Sigmoid colon (tissue), 7 donors: Measurements from ENCODE around the gene NOS1AP. TPM values are rescaled to one million over a fixed set of nuclear protein-coding genes. Genes with fewer than 3 reads are reported as not detected.

Source experiments
- DNase-seq: peaks from one replicate; pipeline ENCODE4 v3.0.0-alpha.2; 2019
- H3K27ac ChIP-seq, 4 donors: fragments of 200-600 bp; sonication (generic); one replicate each; pipeline ENCODE4 v1.5.1; 2016 to 2019; ENCODE audit warnings: mild to moderate bottlenecking in 1 of 4
- H3K27me3 ChIP-seq, 3 donors: fragments of 200-600 bp; sonication (generic); one replicate each; pipeline ENCODE4 v1.5.1; 2019; ENCODE audit warnings: mild to moderate bottlenecking in 1 of 3
- H3K36me3 ChIP-seq, 4 donors: fragments of 200-600 bp; sonication (generic); one replicate each; pipeline ENCODE4 v1.5.1; 2016 to 2019
- H3K4me1 ChIP-seq, 4 donors: fragments of 200-600 bp; sonication (generic); one replicate each; pipeline ENCODE4 v1.5.1; 2017 to 2019
- H3K4me3 ChIP-seq, 4 donors: fragments of 200-600 bp; sonication (generic); one replicate each; pipeline ENCODE4 v1.5.1; 2017 to 2019; ENCODE audit warnings: mild to moderate bottlenecking in 2 of 4, moderate library complexity in 1 of 4
- H3K9me3 ChIP-seq, 4 donors: fragments of 200-600 bp in 3 of 4; sonication (generic) in 3 of 4; one replicate each; pipeline versions ENCODE4 v1.5.1 to v1.6.1; 2013 to 2019
- CTCF ChIP-seq, 4 experiments: fragments of 450-650 bp in 3 of 4; fragments of 200-600 bp in 1 of 4; IDR thresholded peaks; one replicate each; pipeline ENCODE4 v1.5.1; 2016 to 2019; ENCODE audit warnings: antibody characterized with exemption in 4 of 4, mild to moderate bottlenecking in 3 of 4, moderate library complexity in 2 of 4
- EP300 ChIP-seq, 4 donors: sonication (generic); formaldehyde crosslinking; IDR thresholded peaks; one replicate each; pipeline ENCODE4 v1.6.1; 2017; ENCODE audit warnings: antibody characterized with exemption in 4 of 4
- POLR2A ChIP-seq, 2 donors: fragments of 450-650 bp; IDR thresholded peaks; one replicate each; pipeline ENCODE4 v1.6.1; 2016; ENCODE audit warnings: antibody characterized with exemption in 2 of 2, mild to moderate bottlenecking in 2 of 2, moderate library complexity in 2 of 2
- POLR2AphosphoS5 ChIP-seq, 4 donors: sonication (generic); formaldehyde crosslinking; IDR thresholded peaks; one replicate each; pipeline ENCODE4 v1.6.1; 2017; ENCODE audit warnings: antibody characterized with exemption in 4 of 4
- WGBS, 2 donors: extraction: QIAGEN DNeasy Blood & Tissue Kit; methylation state at CpG; one replicate each; pipeline ENCODE4 v1.1.7; 2013; 5-methylcytosine and 5-hydroxymethylcytosine counted together
- intact Hi-C: fragments of 100-400 bp; cut with DNase I; formaldehyde crosslinking; loops from one replicate; pipeline ENCODE4 v1.15.1; 2023
- polyA plus RNA-seq, 3 donors: library from polyadenylated mRNA; stranded (reverse); fragments of 200-250 nt; gene quantifications; one replicate each; pipeline ENCODE4 v1.2.3, GENCODE V29; 2013
- total RNA-seq, 4 donors: library from RNA; depleted of rRNA; stranded (reverse); fragments of >200 nt; gene quantifications; one replicate each; pipeline ENCODE4 v1.1.0, GENCODE V29; 2016
- donor health status: healthy with polysubstance abuse.
- donor health status: Bipolar disorder and iron deficiency.
- donor health status: healthy.

The NOS1AP gene
- total and polyA plus RNA-seq, 7 donors, result 1.2 to 11.9 (median 4.6) TPM

DNA sequence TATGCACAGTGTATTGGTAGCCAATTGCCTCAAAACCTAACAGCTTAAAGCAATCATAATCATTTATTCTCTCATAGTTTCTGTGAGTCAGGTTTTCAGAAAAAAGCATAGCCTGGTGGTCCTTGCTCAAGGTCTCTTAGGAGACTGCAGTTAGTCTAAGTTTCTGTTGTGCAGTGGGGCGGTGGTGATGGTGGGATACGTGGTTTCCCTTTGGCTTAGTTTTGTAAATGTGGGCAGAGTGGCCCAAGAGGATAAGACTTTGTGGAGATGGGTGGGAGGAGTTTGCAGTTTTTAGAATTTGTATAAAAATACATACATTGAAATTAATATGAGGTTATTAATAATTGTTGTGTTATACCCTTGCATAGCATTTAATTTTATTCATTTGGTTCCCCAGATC, 68.6 kb downstream of the NOS1AP start:
- no peak for DNase-seq
- Histone ChIP-seq H3K27ac (no peak overlapping the region), H3K4me3 (no peak overlapping the region), H3K27me3 (no peaks in the 10 kb centered on the region), H3K4me1 (peaks cover 0 to 47% (median 27%) of the 10 kb centered on the region in 4 donors), H3K9me3 (no peaks in the 10 kb centered on the region), H3K36me3 (no peaks in the 10 kb centered on the region)
- intact Hi-C loops, result no loop called here
- whole genome bisulfite sequencing, 2 donors, result 59 to 86% methylated on average over 2 of the region's 2 CpGs
- no peak for TF ChIP-seq EP300 (IDR thresholded peaks at IDR 0.05)
- TF ChIP-seq POLR2AphosphoS5 (IDR thresholded peaks at IDR 0.05), result no peak
- no peak for TF ChIP-seq POLR2A (IDR thresholded peaks at IDR 0.05)
- no peak for TF ChIP-seq CTCF (IDR thresholded peaks at IDR 0.05)

DNA sequence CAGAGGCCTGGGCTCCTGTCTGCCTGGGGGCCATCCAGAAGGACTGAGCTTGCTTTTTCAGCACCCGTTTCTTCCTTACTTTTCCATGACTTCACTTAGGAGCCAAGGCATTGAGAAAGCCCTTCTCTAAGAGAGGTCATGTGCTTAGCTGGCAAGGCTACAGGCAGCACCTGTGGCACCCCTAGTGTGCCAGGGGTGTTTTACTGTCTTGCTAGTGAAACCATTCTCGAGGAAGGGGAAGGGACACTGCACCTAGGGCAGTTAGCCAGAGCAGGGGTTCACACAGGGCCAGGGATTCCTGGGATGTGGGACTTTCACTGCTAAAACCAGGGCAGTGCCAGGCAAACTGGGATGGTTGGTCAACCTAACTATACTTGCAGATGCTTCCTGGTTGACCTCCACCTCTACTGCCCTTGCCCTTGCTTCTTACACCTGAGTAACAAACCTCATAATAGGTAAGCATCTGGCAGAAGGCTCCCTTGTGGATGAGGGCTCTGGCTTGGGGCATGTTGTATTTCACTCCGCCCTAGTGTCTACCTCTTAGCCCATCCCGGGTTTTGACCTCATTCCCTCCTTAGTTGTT, 69.2 kb downstream of the NOS1AP start:
- DNase-seq, result no peak
- WGBS, 2 donors, result 21 to 23% methylated on average over 4 of the region's 4 CpGs
- intact Hi-C loops, result no loop called here

GRCh38 chr1:162139211-162139610, 69.7 kb downstream of the NOS1AP start:
- Histone ChIP-seq H3K4me3 (no peak overlapping the region), H3K27ac (no peak overlapping the region), H3K36me3 (no peaks in the 10 kb centered on the region), H3K4me1 (peaks cover 0 to 38% (median 21%) of the 10 kb centered on the region in 4 donors), H3K9me3 (no peaks in the 10 kb centered on the region), H3K27me3 (no peaks in the 10 kb centered on the region)
- TF ChIP-seq POLR2AphosphoS5 (IDR thresholded peaks at IDR 0.05) (no peak), POLR2A (IDR thresholded peaks at IDR 0.05) (no peak), CTCF (IDR thresholded peaks at IDR 0.05) (no peak), EP300 (IDR thresholded peaks at IDR 0.05) (no peak)
- intact Hi-C loops, result no loop called here
- no peak for DNase-seq
- 91 to 93% methylated on average over 1 of the region's 1 CpG for WGBS, 2 donors

More for the DNA sequence above, 69.2 kb downstream of the NOS1AP start:
- no peak for TF ChIP-seq CTCF (IDR thresholded peaks at IDR 0.05)
- no peak for TF ChIP-seq POLR2A (IDR thresholded peaks at IDR 0.05)
- no peak for TF ChIP-seq POLR2AphosphoS5 (IDR thresholded peaks at IDR 0.05)
- no peak for TF ChIP-seq EP300 (IDR thresholded peaks at IDR 0.05)
- H3K36me3 ChIP-seq, result no peaks in the 10 kb centered on the region
- H3K27ac ChIP-seq, result no peak overlapping the region
- H3K4me1 ChIP-seq, result peaks cover 0 to 42% (median 25%) of the 10 kb centered on the region in 4 donors
- no peaks in the 10 kb centered on the region for H3K27me3 ChIP-seq
- H3K4me3 ChIP-seq, result no peak overlapping the region
- H3K9me3 ChIP-seq, result no peaks in the 10 kb centered on the region

DNA sequence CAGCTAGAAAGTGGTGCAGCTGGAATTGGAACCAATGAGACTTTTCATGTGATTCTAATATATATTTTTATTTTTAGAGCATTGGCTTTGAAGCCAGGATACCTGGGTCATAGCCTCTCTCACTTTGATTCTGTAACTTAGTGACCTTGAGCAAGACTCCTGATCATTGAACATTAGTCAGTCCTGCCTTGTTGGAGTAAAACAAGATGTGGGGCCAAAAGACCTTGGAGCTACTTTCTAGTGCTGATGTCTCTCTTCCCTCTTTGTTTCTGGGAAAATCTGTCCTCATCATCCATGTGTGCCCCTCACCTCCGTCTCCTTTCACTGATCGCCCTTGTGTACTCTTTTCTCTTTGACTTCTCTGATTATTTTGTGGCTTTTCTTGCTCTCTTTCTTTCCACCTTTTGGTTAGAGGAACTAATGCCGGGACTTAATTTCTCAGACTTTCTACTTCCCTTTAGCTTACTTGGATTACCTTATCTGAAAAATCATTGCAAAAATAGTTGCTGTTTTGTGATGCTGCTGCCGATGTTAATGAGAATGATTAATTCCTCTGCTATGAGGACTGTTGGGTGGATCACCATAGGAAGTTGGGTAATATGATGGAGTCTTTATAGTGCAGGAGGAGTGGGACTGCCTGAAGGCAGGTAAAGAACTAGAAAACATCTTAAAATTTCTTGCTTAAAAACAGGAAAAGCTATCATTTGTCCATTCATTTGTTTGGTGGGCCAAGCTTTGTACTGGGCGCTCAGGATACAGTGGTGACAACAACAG, 72.0 kb downstream of the NOS1AP start:
- Histone ChIP-seq H3K4me1 (peaks cover 0 to 37% (median 31%) of the 10 kb centered on the region in 4 donors), H3K27me3 (no peaks in the 10 kb centered on the region), H3K36me3 (no peaks in the 10 kb centered on the region), H3K4me3 (no peak overlapping the region), H3K27ac (no peak overlapping the region), H3K9me3 (no peaks in the 10 kb centered on the region)
- 80 to 94% methylated on average over 5 of the region's 5 CpGs for WGBS, 2 donors
- no peak for DNase-seq
- TF ChIP-seq EP300 (IDR thresholded peaks at IDR 0.05) (no peak), POLR2A (IDR thresholded peaks at IDR 0.05) (no peak), POLR2AphosphoS5 (IDR thresholded peaks at IDR 0.05) (no peak), CTCF (IDR thresholded peaks at IDR 0.05) (no peak)
- intact Hi-C loops, result no loop called here
